GM12864 (cell line): ENCODE results near the gene ZNF30.

Experiments
- DNase-seq: peaks from one replicate; pipeline ENCODE4 v3.0.0-alpha.2; 2011; ENCODE audit warnings: low read depth
- H3K4me3 ChIP-seq: 2 replicates; pipeline ENCODE4 v1.5.1; 2011; ENCODE audit warnings: mild to moderate bottlenecking, low read depth, low read length, control low read depth
- TF ChIP-seq, protein P1 (sequence below): IDR thresholded peaks from 2 replicates; pipeline ENCODE4 v1.5.1; 2011; ENCODE audit warnings: low read depth, mild to moderate bottlenecking, moderate library complexity, low read length, control low read depth, inconsistent platforms; ENCODE audit errors: missing control alignments

The ZNF30 gene

DNA sequence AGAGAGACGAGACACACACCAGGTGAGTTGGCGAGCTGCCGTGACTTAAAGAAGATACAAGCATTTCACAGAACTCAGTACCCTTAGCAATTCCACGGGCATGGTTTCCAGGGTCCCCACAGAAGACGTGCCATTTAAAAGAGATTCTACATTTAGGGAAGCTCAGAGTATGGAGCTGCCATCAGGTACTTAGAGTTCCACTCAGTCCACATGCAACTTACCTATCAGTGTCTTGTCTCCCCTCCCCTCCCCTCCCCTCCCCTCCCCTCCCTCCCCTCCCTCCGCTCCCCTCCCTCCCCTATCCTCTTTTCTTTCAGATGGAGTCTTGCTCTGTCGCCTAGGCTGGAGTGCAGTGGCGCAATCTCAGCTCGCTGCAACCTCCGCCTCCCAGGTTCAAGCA lies 12.2 kb downstream of the ZNF30 start:
- no peak overlapping the region for H3K4me3 ChIP-seq
- TF ChIP-seq, protein P1, sequence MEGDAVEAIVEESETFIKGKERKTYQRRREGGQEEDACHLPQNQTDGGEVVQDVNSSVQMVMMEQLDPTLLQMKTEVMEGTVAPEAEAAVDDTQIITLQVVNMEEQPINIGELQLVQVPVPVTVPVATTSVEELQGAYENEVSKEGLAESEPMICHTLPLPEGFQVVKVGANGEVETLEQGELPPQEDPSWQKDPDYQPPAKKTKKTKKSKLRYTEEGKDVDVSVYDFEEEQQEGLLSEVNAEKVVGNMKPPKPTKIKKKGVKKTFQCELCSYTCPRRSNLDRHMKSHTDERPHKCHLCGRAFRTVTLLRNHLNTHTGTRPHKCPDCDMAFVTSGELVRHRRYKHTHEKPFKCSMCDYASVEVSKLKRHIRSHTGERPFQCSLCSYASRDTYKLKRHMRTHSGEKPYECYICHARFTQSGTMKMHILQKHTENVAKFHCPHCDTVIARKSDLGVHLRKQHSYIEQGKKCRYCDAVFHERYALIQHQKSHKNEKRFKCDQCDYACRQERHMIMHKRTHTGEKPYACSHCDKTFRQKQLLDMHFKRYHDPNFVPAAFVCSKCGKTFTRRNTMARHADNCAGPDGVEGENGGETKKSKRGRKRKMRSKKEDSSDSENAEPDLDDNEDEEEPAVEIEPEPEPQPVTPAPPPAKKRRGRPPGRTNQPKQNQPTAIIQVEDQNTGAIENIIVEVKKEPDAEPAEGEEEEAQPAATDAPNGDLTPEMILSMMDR = no peak
- no peak for DNase-seq

DNA sequence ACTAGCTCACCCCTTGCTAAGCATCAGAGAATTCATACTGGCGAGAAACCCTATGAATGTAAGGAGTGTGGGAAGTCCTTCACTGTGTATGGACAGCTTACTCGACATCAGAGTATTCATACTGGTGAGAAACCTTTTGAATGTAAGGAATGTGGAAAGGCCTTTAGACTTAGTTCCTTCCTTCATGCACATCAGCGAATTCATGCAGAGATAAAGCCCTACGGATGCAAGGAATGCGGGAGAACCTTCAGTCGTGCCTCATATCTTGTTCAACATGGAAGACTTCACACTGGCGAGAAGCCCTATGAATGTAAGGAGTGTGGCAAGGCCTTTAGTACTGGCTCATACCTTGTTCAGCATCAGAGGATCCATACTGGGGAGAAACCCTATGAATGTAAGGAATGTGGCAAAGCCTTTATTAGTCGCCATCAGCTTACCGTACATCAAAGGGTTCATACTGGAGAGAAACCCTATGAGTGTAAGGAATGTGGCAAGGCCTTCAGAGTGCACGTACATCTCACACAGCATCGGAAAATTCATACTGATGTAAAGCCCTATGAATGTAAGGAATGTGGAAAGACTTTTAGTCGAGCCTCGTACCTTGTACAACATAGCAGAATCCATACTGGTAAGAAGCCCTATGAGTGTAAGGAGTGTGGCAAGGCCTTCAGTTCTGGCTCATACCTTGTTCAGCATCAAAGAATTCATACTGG lies 17.3 kb downstream of the ZNF30 start:
- no peak for DNase-seq
- TF ChIP-seq, protein P1 = no peak
- no peak overlapping the region for H3K4me3 ChIP-seq

DNA sequence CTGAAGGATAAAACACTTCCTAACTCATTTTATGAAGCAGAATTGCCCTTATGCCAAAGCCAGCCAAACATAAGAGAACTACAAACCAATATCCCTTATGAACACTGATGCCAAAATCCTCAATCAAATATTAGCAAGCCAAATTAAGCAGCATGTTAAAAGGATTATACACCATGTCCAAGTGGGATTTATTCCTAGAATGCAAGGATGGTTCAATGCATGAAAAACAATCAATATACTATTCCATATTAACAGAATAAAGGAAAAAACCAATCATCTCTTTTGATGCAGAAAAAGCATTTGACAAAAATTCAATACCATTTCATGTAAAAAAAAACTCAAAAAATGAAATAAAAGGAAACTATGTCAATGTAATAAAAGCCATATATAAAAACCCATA lies 26.4 kb downstream of the ZNF30 start:
- no peak for DNase-seq
- H3K4me3 ChIP-seq = no peak overlapping the region
- TF ChIP-seq, protein P1 = no peak

DNA sequence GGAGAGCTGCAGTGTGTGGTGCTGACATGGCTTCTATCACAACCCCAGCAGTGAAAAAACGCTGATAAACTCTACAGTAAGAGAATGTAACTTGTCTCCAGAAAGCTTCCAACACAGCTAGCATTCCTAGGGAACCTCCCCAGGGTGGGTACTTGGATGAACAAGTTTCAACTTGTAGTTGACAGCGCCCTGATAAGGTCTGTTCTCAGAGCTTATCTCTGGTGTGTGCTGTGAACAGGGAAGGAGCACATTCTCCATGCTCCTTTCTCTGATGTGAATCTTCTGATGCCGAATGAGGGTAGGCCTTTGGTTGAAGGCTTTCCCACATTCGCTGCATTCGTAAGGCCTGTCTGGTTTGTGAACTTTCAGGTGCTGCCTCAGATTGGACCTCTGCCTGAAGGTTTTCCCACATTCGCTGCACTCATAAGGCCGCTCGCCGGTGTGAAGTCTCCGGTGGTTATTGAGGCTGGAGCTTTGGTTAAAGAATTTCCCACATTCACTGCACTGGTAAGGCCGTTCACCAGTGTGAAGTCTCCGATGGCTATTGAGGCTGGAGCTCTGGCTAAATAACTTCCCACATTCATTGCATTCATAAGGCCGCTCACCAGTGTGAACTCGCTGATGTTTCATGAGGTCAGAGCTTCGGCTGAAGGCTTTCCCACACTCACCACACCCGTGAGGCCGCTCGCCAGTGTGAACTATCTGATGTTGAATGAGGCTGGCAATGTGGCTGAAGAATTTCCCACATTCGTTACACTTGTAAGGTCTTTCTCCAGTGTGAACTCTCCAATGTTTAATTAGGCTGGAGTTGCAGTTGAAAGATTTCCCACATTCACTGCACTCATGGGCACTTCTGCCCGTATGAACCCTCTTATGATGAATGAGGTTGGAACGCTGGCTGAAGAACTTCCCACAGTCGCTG lies 31.4 kb downstream of the ZNF30 start:
- DNase-seq = no peak
- TF ChIP-seq, protein P1 = no peak
- no peak overlapping the region for H3K4me3 ChIP-seq

DNA sequence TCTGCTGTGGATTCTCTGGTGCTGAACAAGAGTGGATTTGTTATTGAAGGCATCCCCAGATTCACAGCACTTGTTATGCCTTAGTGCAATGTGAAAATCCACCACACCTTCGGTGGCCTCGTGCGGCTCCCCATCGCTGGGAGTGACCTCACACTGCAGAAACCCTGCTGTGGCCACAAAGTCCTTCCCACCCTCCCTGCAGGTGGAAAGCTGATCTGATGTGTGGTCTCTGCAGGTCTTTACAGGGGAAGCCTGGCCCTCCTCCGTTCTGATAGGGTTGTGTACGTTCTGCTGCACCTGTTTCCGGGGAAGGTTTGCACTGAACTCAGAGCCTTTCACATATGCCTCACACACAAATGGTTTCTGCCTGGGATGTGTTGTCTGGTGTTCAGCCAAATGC lies 32.3 kb downstream of the ZNF30 start:
- DNase-seq = no peak
- TF ChIP-seq, protein P1 = no peak
- no peak overlapping the region for H3K4me3 ChIP-seq

- no peak for DNase-seq
- TF ChIP-seq, protein P1 = no peak
- no peak overlapping the region for H3K4me3 ChIP-seq
Measured at GRCh38 chr19:34960103-34960805, 33.6 kb downstream of the ZNF30 start.
